Neutrophil (primary cell): ENCODE data around the gene QSOX2.

Source experiments
- H3K27ac ChIP-seq: fragments of 200-600 bp; sonication (generic); 2 replicates; pipeline ENCODE4 v1.5.1; 2016; ENCODE audit warnings: mild to moderate bottlenecking, moderate library complexity
- H3K27me3 ChIP-seq: fragments of 200-600 bp; sonication (generic); 2 replicates; pipeline ENCODE4 v1.6.0; 2016; ENCODE audit warnings: mild to moderate bottlenecking
- H3K36me3 ChIP-seq: fragments of 200-600 bp; sonication (generic); 2 replicates; pipeline ENCODE4 v1.5.1; 2017
- H3K4me1 ChIP-seq, 2 experiments: fragments of 200-600 bp in 1 of 2; sonication (generic) in 1 of 2; 1 replicate in 1 of 2; 2 replicates in 1 of 2; pipeline versions ENCODE4 v1.5.1 to v1.6.1; 2013 to 2016; ENCODE audit warnings: low read depth in 1 of 2, low read length in 1 of 2, mild to moderate bottlenecking in 1 of 2, moderate library complexity in 1 of 2; ENCODE audit not compliant: control insufficient read depth in 1 of 2, insufficient read depth in 1 of 2
- H3K4me3 ChIP-seq, 2 experiments: fragments of 200-600 bp in 1 of 2; sonication (generic) in 1 of 2; 1 replicate in 1 of 2; 2 replicates in 1 of 2; pipeline ENCODE4 v1.5.1; 2013 to 2016; ENCODE audit warnings: low read depth in 1 of 2, low read length in 1 of 2, mild to moderate bottlenecking in 1 of 2, moderate library complexity in 1 of 2
- H3K9me3 ChIP-seq: fragments of 200-600 bp; sonication (generic); 2 replicates; pipeline ENCODE4 v1.5.1; 2016
- TF ChIP-seq, protein P1 (sequence below): fragments of 200-600 bp; sonication (generic); IDR thresholded peaks from 2 replicates; pipeline ENCODE4 v1.5.1; 2016; ENCODE audit warnings: antibody characterized with exemption

Gene QSOX2

GRCh38 chr9:136274786-136275654, 29.4 kb upstream of the QSOX2 start:
- Histone ChIP-seq H3K4me3 (no peak overlapping the region), H3K27ac (no peak overlapping the region), H3K36me3 (no peaks in the 10 kb centered on the region), H3K4me1 (no peaks in the 10 kb centered on the region), H3K27me3 (peaks cover 7% of the 10 kb centered on the region), H3K9me3 (no peaks in the 10 kb centered on the region)
- TF ChIP-seq, protein P1, sequence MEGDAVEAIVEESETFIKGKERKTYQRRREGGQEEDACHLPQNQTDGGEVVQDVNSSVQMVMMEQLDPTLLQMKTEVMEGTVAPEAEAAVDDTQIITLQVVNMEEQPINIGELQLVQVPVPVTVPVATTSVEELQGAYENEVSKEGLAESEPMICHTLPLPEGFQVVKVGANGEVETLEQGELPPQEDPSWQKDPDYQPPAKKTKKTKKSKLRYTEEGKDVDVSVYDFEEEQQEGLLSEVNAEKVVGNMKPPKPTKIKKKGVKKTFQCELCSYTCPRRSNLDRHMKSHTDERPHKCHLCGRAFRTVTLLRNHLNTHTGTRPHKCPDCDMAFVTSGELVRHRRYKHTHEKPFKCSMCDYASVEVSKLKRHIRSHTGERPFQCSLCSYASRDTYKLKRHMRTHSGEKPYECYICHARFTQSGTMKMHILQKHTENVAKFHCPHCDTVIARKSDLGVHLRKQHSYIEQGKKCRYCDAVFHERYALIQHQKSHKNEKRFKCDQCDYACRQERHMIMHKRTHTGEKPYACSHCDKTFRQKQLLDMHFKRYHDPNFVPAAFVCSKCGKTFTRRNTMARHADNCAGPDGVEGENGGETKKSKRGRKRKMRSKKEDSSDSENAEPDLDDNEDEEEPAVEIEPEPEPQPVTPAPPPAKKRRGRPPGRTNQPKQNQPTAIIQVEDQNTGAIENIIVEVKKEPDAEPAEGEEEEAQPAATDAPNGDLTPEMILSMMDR, result no peak

DNA sequence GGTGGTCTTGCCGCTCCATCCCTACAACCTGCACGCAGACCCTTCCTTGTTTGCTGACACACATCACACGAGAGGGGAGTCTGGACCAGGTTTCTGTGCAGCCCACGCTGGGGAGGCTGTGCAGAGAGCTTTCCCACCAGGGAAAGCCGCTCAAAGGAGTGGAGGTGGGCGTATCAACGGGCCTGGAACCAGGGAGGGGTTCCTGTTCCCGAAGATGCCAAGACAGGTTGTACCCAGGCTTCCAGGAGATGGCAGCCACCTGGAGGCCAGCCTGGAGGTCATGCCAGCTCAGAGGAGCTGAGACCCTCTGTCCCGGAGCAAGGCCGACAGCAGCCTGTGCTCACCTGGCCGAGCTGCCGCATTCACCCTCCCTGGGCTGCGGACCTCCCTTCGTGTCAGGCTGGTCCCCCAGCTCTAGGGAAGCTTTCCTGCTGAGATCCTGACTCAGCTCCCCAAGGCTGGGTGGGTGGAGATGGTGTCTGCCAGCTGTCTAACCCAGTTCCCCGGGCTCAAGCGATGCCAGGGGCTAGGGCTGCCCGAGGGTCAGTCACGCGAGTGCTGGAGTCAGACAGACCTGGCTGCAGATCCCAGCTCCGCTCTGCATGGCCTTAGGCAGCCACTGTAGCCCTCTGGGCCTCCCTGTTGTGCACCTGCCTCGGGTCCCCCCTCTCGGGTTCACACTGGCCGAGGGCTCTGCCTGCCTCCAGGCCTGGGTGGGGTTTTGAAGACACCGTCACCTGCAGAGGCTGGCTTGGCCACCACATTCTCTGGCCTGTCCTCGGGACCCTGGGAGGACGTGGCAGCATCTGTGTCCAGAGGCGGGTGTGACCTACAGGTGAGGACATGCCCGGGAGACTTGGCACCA, 28.5 kb upstream of the QSOX2 start:
- Histone ChIP-seq H3K36me3 (no peaks in the 10 kb centered on the region), H3K27me3 (peaks cover 10% of the 10 kb centered on the region)
- TF ChIP-seq, protein P1, result no peak

DNA sequence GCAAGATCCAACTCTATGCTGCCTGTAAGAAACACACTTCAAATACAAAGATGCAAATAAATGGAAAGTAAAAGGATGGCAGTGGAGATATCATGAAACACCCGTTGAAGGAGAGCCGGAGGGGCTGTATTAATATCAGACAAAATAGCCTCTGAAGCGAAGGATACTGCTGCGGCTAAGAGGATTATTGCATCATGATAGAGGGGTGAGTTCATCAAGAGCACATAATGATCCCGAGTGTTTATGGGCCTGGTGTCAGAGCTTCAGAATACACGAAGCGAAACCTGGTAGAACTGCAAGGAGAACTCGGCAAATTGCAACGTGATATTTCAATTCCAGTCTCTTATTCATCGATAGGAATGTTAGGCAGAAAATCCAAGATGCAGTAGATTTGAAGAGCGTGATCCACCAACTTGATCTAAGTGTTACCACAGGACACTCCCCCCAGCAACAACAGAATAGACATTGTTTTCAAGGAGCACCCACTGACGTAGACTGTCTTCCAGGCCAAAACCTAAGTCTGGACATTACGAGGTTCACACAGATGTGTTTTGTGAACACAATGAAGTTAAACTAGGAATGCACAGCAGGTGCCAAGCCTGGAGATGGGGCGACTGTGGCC, 27.7 kb upstream of the QSOX2 start:
- H3K4me3 ChIP-seq, result no peak overlapping the region
- TF ChIP-seq, protein P1, result no peak
- H3K27ac ChIP-seq, result no peak overlapping the region
- no peaks in the 10 kb centered on the region for H3K9me3 ChIP-seq
- no peaks in the 10 kb centered on the region for H3K36me3 ChIP-seq
- peaks cover 18% of the 10 kb centered on the region for H3K27me3 ChIP-seq
- H3K4me1 ChIP-seq, result no peaks in the 10 kb centered on the region

More for the DNA sequence above, 28.5 kb upstream of the QSOX2 start:
- no peak overlapping the region for H3K27ac ChIP-seq
- no peak overlapping the region for H3K4me3 ChIP-seq
- H3K4me1 ChIP-seq, result no peaks in the 10 kb centered on the region
- H3K9me3 ChIP-seq, result no peaks in the 10 kb centered on the region

GRCh38 chr9:136270173-136270705, 24.6 kb upstream of the QSOX2 start:
- no peaks in the 10 kb centered on the region for H3K9me3 ChIP-seq
- H3K4me3 ChIP-seq, result no peak overlapping the region
- no peaks in the 10 kb centered on the region for H3K36me3 ChIP-seq
- no peak overlapping the region for H3K27ac ChIP-seq
- peaks cover 32% of the 10 kb centered on the region for H3K27me3 ChIP-seq
- TF ChIP-seq, protein P1, result no peak
- H3K4me1 ChIP-seq, result peaks cover 7 to 13% of the 10 kb centered on the region in 2 experiments

DNA sequence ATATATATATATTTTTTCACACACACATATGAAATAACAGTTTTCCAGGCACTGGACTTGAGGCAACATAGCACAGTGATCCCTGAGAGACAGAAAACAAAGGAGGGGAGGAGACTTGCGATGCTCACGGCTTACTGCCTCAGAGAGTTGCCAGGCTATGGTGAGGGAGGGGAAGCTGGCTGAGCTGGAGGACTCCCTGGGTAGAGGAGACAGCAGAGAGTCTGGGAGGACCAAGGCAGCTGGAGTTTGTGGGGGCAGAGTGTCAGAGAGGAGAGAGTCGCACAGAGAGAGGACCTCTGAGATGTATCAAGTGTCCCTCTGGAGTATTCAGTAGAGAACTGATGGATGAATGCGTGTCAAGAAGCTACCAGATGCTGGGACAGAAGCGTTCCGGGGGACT, 23.1 kb upstream of the QSOX2 start:
- TF ChIP-seq, protein P1, result no peak
- H3K27me3 ChIP-seq, result peaks cover 32% of the 10 kb centered on the region
- no peak overlapping the region for H3K27ac ChIP-seq
- H3K4me1 ChIP-seq, result peaks cover 7 to 13% of the 10 kb centered on the region in 2 experiments
- no peaks in the 10 kb centered on the region for H3K36me3 ChIP-seq
- no peaks in the 10 kb centered on the region for H3K9me3 ChIP-seq
- H3K4me3 ChIP-seq, result no peak overlapping the region
